ENCODE data around the gene ADRB2. TPM values are rescaled to one million over a fixed set of nuclear protein-coding genes. Genes with fewer than 3 reads are reported as not detected.

The ADRB2 gene
- total and polyA plus RNA-seq, 8 donors = 0.70 to 14.2 (median 1.6) TPM

GRCh38 chr5:148825716-148826052, 727 bp upstream of the ADRB2 start:
- no peaks in the 10 kb centered on the region for H3K36me3 ChIP-seq
- H3K4me1 ChIP-seq = peaks cover 0 to 86% of the 10 kb centered on the region in 2 donors
- H3K4me3 ChIP-seq = peak overlapping the region; percentile 60 to 63
- TF ChIP-seq CTCF (IDR thresholded peaks at IDR 0.05) = no peak
- no peak for DNase-seq
- intact Hi-C loops (cut with DNase I) = no loop called here
- peak overlapping the region; percentile 86 to 98 for H3K27ac ChIP-seq
- ATAC-seq = peak; percentile 17
- no peaks in the 10 kb centered on the region for H3K27me3 ChIP-seq
- H3K9me3 ChIP-seq = no peaks in the 10 kb centered on the region

GRCh38 chr5:148826739-148827070, 294 bp downstream of the ADRB2 start:
- intact Hi-C loops (cut with DNase I) = no loop called here
- no peaks in the 10 kb centered on the region for H3K27me3 ChIP-seq
- peak overlapping the region; percentile 60 to 63 for H3K4me3 ChIP-seq
- no peaks in the 10 kb centered on the region for H3K36me3 ChIP-seq
- peak; percentile 2 for ATAC-seq
- DNase-seq = no peak
- TF ChIP-seq CTCF (IDR thresholded peaks at IDR 0.05) = no peak
- no peaks in the 10 kb centered on the region for H3K9me3 ChIP-seq
- peak overlapping the region; percentile 86 to 98 for H3K27ac ChIP-seq
- peaks cover 2 to 86% of the 10 kb centered on the region in 2 donors for H3K4me1 ChIP-seq

GRCh38 chr5:148827723-148828122, 1.3 kb downstream of the ADRB2 start:
- Histone ChIP-seq H3K36me3 (no peaks in the 10 kb centered on the region), H3K4me3 (peak overlapping the region; percentile 60 to 63), H3K4me1 (peaks cover 10 to 89% of the 10 kb centered on the region in 2 donors), H3K9me3 (no peaks in the 10 kb centered on the region), H3K27me3 (no peaks in the 10 kb centered on the region), H3K27ac (peak overlapping the region; percentile 86 to 98)
- ATAC-seq = no peak
- no peak for DNase-seq
- TF ChIP-seq CTCF (IDR thresholded peaks at IDR 0.05) = no peak
- intact Hi-C loops (cut with DNase I) = no loop called here

GRCh38 chr5:148828511-148829247, 2.3 kb downstream of the ADRB2 start:
- peak in 1 of 2 donors; percentile 24 for TF ChIP-seq CTCF (IDR thresholded peaks at IDR 0.05)
- ATAC-seq (no peak), DNase-seq (no peak)
- H3K36me3 ChIP-seq = no peaks in the 10 kb centered on the region
- H3K9me3 ChIP-seq = no peaks in the 10 kb centered on the region
- peaks cover 12 to 91% of the 10 kb centered on the region in 2 donors for H3K4me1 ChIP-seq
- no peaks in the 10 kb centered on the region for H3K27me3 ChIP-seq
- H3K4me3 ChIP-seq = peak overlapping the region; percentile 60 to 63
- intact Hi-C loops (cut with DNase I) = no loop called here
- H3K27ac ChIP-seq = peak overlapping the region; percentile 86 to 98

- DNase-seq = no peak
Observed at GRCh38 chr5:148829248-148829594, 2.8 kb downstream of the ADRB2 start.

More at GRCh38 chr5:148829248-148829594, 2.8 kb downstream of the ADRB2 start:
- no peak for ATAC-seq
- no peaks in the 10 kb centered on the region for H3K36me3 ChIP-seq
- peak overlapping the region; percentile 86 to 98 for H3K27ac ChIP-seq
- peaks cover 12 to 89% of the 10 kb centered on the region in 2 donors for H3K4me1 ChIP-seq
- H3K9me3 ChIP-seq = no peaks in the 10 kb centered on the region
- TF ChIP-seq CTCF (IDR thresholded peaks at IDR 0.05) = no peak
- no peaks in the 10 kb centered on the region for H3K27me3 ChIP-seq
- intact Hi-C loops (cut with DNase I) = no loop called here
- peak overlapping the region; percentile 60 to 63 for H3K4me3 ChIP-seq

Data from left lung (tissue), 10 donors.